ENCODE results near the gene CCDC181.

CCDC181 gene

GRCh38 chr1:169395955-169396354 is 31.3 kb downstream of the CCDC181 start:
- H3K27ac ChIP-seq: no peak overlapping the region
- no peak for TF ChIP-seq ZFX (IDR thresholded peaks at IDR 0.05; ENCODE audit: borderline replicate concordance)
- no peak for TF ChIP-seq CTCF (IDR thresholded peaks at IDR 0.05)

GRCh38 chr1:169392406-169392805 is 34.9 kb downstream of the CCDC181 start:
- no peak overlapping the region for H3K27ac ChIP-seq
- no peak for TF ChIP-seq CTCF (IDR thresholded peaks at IDR 0.05)
- no peak for TF ChIP-seq ZFX (IDR thresholded peaks at IDR 0.05; ENCODE audit: borderline replicate concordance)

GRCh38 chr1:169390303-169390702 is 37.0 kb downstream of the CCDC181 start:
- no peak for TF ChIP-seq CTCF (IDR thresholded peaks at IDR 0.05)
- no peak for TF ChIP-seq ZFX (IDR thresholded peaks at IDR 0.05; ENCODE audit: borderline replicate concordance)
- no peak overlapping the region for H3K27ac ChIP-seq

GRCh38 chr1:169387399-169387798 is 39.9 kb downstream of the CCDC181 start:
- no peak overlapping the region for H3K27ac ChIP-seq
- TF ChIP-seq CTCF (IDR thresholded peaks at IDR 0.05): no peak
- TF ChIP-seq ZFX (IDR thresholded peaks at IDR 0.05; ENCODE audit: borderline replicate concordance): no peak

- TF ChIP-seq ZFX (IDR thresholded peaks at IDR 0.05; ENCODE audit: borderline replicate concordance) (no peak), CTCF (IDR thresholded peaks at IDR 0.05) (no peak)
Measured at GRCh38 chr1:169383449-169383848, 43.8 kb downstream of the CCDC181 start.

GRCh38 chr1:169381162-169381561 is 46.1 kb downstream of the CCDC181 start:
- TF ChIP-seq ZFX (IDR thresholded peaks at IDR 0.05; ENCODE audit: borderline replicate concordance) (no peak), CTCF (IDR thresholded peaks at IDR 0.05) (no peak)
- no peak overlapping the region for H3K27ac ChIP-seq

More at GRCh38 chr1:169383449-169383848, 43.8 kb downstream of the CCDC181 start:
- no peak overlapping the region for H3K27ac ChIP-seq

- no peak for TF ChIP-seq CTCF (IDR thresholded peaks at IDR 0.05)
- no peak for TF ChIP-seq ZFX (IDR thresholded peaks at IDR 0.05; ENCODE audit: borderline replicate concordance)
- H3K27ac ChIP-seq: no peak overlapping the region
Measured at GRCh38 chr1:169371404-169371803, 55.9 kb downstream of the CCDC181 start.

Data from 22Rv1 (cell line).